ENCODE results near the gene CLK4. TPM values are rescaled to one million over a fixed set of nuclear protein-coding genes. Genes with fewer than 3 reads are reported as not detected.

Gene CLK4
- total and polyA plus RNA-seq, 5 donors from 2014 or later: 12.5 to 86.4 (median 19.1) TPM

DNA sequence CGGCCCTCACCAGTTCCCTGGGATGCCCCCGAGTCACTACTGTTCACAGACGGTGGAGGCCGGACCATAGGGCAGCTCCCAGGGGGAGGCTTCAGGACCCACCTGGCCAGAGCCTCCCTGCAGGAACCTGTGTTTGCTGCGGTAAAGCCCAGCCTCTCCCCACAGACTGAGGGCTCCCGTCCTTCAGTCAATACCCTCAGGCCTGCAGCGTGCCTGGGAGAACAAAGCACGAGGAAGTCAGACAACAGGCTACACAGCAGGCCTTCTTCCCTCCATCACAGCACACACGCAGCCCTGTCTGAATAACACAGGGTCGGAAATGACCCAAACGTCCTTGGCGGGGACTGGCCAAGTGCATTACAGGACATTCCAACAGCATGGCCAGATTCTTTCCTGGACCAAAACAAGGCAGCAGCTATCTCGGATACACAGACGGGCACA lies 71.1 kb downstream of the CLK4 start:
- Histone ChIP-seq H3K9me3 (ENCODE audit: control insufficient read depth in 2 of 2, low read length in 2 of 2) (no peaks in the 10 kb centered on the region), H3K27ac (ENCODE audit: insufficient read depth, low read length, poor library complexity, severe bottlenecking) (no peak overlapping the region), H3K4me1 (ENCODE audit: control insufficient read depth, insufficient read depth, low read length, poor library complexity, severe bottlenecking) (no peaks in the 10 kb centered on the region), H3K36me3 (ENCODE audit: control insufficient read depth, insufficient read depth, low read length) (no peaks in the 10 kb centered on the region), H3K4me3 (ENCODE audit: low read depth, low read length) (no peak overlapping the region), H3K27me3 (ENCODE audit: control insufficient read depth, insufficient read depth, low read length) (no peaks in the 10 kb centered on the region)
- Mint-ChIP-seq H3K4me3 (no peak overlapping the region), H3K27me3 (peaks cover 5% of the 10 kb centered on the region), H3K27ac (no peak overlapping the region), H3K4me1 (no peaks in the 10 kb centered on the region), H3K36me3 (no peaks in the 10 kb centered on the region), H3K9me3 (peaks cover 0 to 1% (median 0%) of the 10 kb centered on the region in 7 donors)
- DNase-seq (no peak), ATAC-seq (ENCODE audit: low read depth in 2 of 2) (no peak)

DNA sequence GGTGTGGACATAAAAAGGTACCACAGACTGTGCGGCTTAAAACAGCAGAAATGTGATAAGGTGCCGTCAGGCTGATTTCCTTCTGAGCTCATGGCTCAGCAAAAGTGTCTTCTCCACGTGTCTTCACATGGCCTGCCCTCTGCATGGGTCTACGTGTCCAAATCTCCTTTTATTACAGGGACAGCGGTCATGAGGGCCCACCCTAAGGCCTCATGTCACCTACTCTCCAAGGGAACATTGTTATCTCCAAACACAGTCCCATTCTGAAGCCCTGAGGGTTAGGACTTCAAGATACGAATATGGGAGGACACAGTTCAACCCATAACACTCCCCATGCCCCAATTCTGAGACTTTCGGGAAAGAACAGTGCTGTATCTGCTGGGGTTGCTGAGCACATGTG lies 71.8 kb downstream of the CLK4 start:
- Histone ChIP-seq H3K27ac (ENCODE audit: insufficient read depth, low read length, poor library complexity, severe bottlenecking) (no peak overlapping the region), H3K27me3 (ENCODE audit: control insufficient read depth, insufficient read depth, low read length) (no peaks in the 10 kb centered on the region), H3K4me1 (ENCODE audit: control insufficient read depth, insufficient read depth, low read length, poor library complexity, severe bottlenecking) (no peaks in the 10 kb centered on the region), H3K4me3 (ENCODE audit: low read depth, low read length) (no peak overlapping the region), H3K36me3 (ENCODE audit: control insufficient read depth, insufficient read depth, low read length) (no peaks in the 10 kb centered on the region), H3K9me3 (ENCODE audit: control insufficient read depth in 2 of 2, low read length in 2 of 2) (no peaks in the 10 kb centered on the region)
- no peak overlapping the region for H3K4me3 Mint-ChIP-seq
- peaks cover 0 to 1% (median 0%) of the 10 kb centered on the region in 7 donors for H3K9me3 Mint-ChIP-seq
- no peak overlapping the region for H3K27ac Mint-ChIP-seq
- no peak for ATAC-seq (ENCODE audit: low read depth in 2 of 2)
- H3K27me3 Mint-ChIP-seq: peaks cover under 1% of the 10 kb centered on the region
- no peaks in the 10 kb centered on the region for H3K4me1 Mint-ChIP-seq
- no peaks in the 10 kb centered on the region for H3K36me3 Mint-ChIP-seq
- DNase-seq: no peak

DNA sequence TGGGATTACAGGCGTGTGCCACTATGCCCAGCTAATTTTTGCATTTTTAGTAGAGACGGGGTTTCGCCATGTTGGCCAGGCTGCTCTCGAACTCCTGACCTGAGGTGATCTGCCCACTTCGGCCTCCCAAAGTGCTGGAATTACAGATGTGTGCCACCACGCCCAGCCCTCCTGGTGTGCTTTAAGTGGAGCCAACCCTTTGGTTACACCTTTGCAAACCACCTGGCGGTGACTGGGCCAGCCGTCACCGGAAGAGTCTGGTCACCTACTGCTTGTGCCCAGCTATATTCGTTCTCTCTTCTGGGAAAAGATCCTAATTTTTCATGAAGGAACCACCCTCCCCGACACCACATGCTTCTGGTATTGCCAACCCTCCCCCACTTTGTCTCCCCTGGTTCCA lies 72.5 kb downstream of the CLK4 start:
- ATAC-seq (ENCODE audit: low read depth in 2 of 2) (no peak), DNase-seq (no peak)
- no peak overlapping the region for H3K4me3 Mint-ChIP-seq
- no peaks in the 10 kb centered on the region for H3K9me3 ChIP-seq (ENCODE audit: control insufficient read depth in 2 of 2, low read length in 2 of 2)
- H3K27me3 Mint-ChIP-seq: no peaks in the 10 kb centered on the region
- no peaks in the 10 kb centered on the region for H3K4me1 Mint-ChIP-seq
- H3K27ac Mint-ChIP-seq: no peak overlapping the region
- no peaks in the 10 kb centered on the region for H3K36me3 Mint-ChIP-seq
- no peak overlapping the region for H3K27ac ChIP-seq (ENCODE audit: insufficient read depth, low read length, poor library complexity, severe bottlenecking)
- H3K27me3 ChIP-seq (ENCODE audit: control insufficient read depth, insufficient read depth, low read length): no peaks in the 10 kb centered on the region
- H3K9me3 Mint-ChIP-seq: peaks cover 0 to 1% (median 0%) of the 10 kb centered on the region in 7 donors
- H3K36me3 ChIP-seq (ENCODE audit: control insufficient read depth, insufficient read depth, low read length): no peaks in the 10 kb centered on the region
- H3K4me1 ChIP-seq (ENCODE audit: control insufficient read depth, insufficient read depth, low read length, poor library complexity, severe bottlenecking): no peaks in the 10 kb centered on the region
- no peak overlapping the region for H3K4me3 ChIP-seq (ENCODE audit: low read depth, low read length)

DNA sequence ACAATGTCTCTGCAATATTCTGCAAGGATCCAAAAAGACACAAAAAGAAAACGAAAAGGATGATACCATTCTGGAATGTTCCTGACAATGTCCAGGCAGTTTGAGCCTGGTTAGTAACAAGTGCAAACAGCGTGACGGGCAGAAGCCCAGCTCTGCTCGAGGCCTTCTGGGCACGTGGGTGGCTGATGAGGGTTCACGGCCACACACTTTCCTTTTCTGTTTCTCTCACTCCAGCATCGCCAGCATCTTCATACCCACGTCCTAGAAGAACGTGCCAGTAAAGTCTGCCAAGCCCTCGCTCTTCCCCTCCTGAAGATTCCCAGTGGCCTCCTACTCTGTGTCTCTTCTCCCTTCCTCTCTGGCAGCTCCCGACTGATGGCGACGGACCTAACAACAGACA lies 73.3 kb downstream of the CLK4 start:
- H3K4me1 Mint-ChIP-seq: no peaks in the 10 kb centered on the region
- H3K27ac ChIP-seq (ENCODE audit: insufficient read depth, low read length, poor library complexity, severe bottlenecking): no peak overlapping the region
- peaks cover 0 to 1% (median 0%) of the 10 kb centered on the region in 7 donors for H3K9me3 Mint-ChIP-seq
- no peaks in the 10 kb centered on the region for H3K9me3 ChIP-seq (ENCODE audit: control insufficient read depth in 2 of 2, low read length in 2 of 2)
- H3K27ac Mint-ChIP-seq: no peak overlapping the region
- no peaks in the 10 kb centered on the region for H3K27me3 Mint-ChIP-seq
- DNase-seq (no peak), ATAC-seq (ENCODE audit: low read depth in 2 of 2) (no peak)
- H3K36me3 Mint-ChIP-seq: no peaks in the 10 kb centered on the region
- no peaks in the 10 kb centered on the region for H3K4me1 ChIP-seq (ENCODE audit: control insufficient read depth, insufficient read depth, low read length, poor library complexity, severe bottlenecking)
- H3K4me3 Mint-ChIP-seq: no peak overlapping the region
- H3K4me3 ChIP-seq (ENCODE audit: low read depth, low read length): no peak overlapping the region
- H3K27me3 ChIP-seq (ENCODE audit: control insufficient read depth, insufficient read depth, low read length): no peaks in the 10 kb centered on the region
- no peaks in the 10 kb centered on the region for H3K36me3 ChIP-seq (ENCODE audit: control insufficient read depth, insufficient read depth, low read length)

Other genes with a start within 250 kb of the CLK4 start
- not detected for gene COL23A1, start 36.7 kb downstream of the CLK4 start, total RNA-seq
- not detected for gene COL23A1, start 36.7 kb downstream of the CLK4 start, polyA plus RNA-seq
- gene ZNF354A, start 103.6 kb upstream of the CLK4 start, total RNA-seq: 11.3 TPM
- 10 to 100 TPM in 3 of 4 donors, 1 to 10 TPM in 1; 9.3 to 13.9 (median 11.2) TPM for gene ZNF354A, start 103.6 kb upstream of the CLK4 start, polyA plus RNA-seq
- 11.8 TPM for gene ZNF354B, start 232.9 kb upstream of the CLK4 start, total RNA-seq
- 1 to 10 TPM; 2.1 to 4.0 (median 2.3) TPM for gene ZNF354B, start 232.9 kb upstream of the CLK4 start, polyA plus RNA-seq